H9 (cell line): Measurements from ENCODE around the gene VEGFA. TPM values are rescaled to one million over a fixed set of nuclear protein-coding genes. Genes with fewer than 3 reads are reported as not detected.

ENCODE experiments used
- DNase-seq: peaks from one replicate; pipeline ENCODE4 v3.0.0-alpha.2; 2017
- H2AFZ ChIP-seq: one replicate; pipeline ENCODE4 v1.6.1; 2013; ENCODE audit warnings: mild to moderate bottlenecking, low read length, control low read depth, moderate library complexity
- H2AK5ac ChIP-seq: 2 replicates; pipeline ENCODE4 v1.6.1; 2013; ENCODE audit warnings: low read length, control low read depth, mixed read lengths; ENCODE audit not compliant: insufficient read length
- H2BK120ac ChIP-seq: one replicate; pipeline ENCODE4 v1.6.1; 2013; ENCODE audit warnings: low read depth, mild to moderate bottlenecking, low read length, control low read depth, inconsistent platforms; ENCODE audit not compliant: poor library complexity, severe bottlenecking
- H2BK12ac ChIP-seq: 2 replicates; pipeline ENCODE4 v1.6.1; 2013; ENCODE audit warnings: low read length, control low read depth, mixed read lengths, low read depth; ENCODE audit not compliant: insufficient read length
- H2BK15ac ChIP-seq: 2 replicates; pipeline ENCODE4 v1.6.1; 2013; ENCODE audit warnings: low read depth, low read length, control low read depth
- H2BK20ac ChIP-seq: one replicate; pipeline ENCODE4 v1.6.1; 2013; ENCODE audit warnings: low read depth, mild to moderate bottlenecking, low read length, control low read depth, inconsistent platforms; ENCODE audit not compliant: poor library complexity, severe bottlenecking
- H2BK5ac ChIP-seq: 2 replicates; pipeline ENCODE4 v1.6.1; 2013; ENCODE audit warnings: low read length, control low read depth, mixed read lengths; ENCODE audit not compliant: insufficient read length
- H3K14ac ChIP-seq: 2 replicates; pipeline ENCODE4 v1.6.1; 2013; ENCODE audit warnings: low read length, control low read depth; ENCODE audit not compliant: insufficient read depth
- H3K18ac ChIP-seq: 2 replicates; pipeline ENCODE4 v1.6.1; 2013; ENCODE audit warnings: low read depth, mild to moderate bottlenecking, mixed read lengths, low read length, control low read depth; ENCODE audit not compliant: insufficient read length
- H3K23ac ChIP-seq: 2 replicates; pipeline ENCODE4 v1.6.1; 2013; ENCODE audit warnings: low read length, control low read depth, mixed read lengths, low read depth; ENCODE audit not compliant: insufficient read length
- H3K23me2 ChIP-seq: 2 replicates; pipeline ENCODE4 v1.6.1; 2013; ENCODE audit warnings: low read depth, mild to moderate bottlenecking, mixed read lengths, low read length, control low read depth; ENCODE audit not compliant: insufficient read length, poor library complexity, severe bottlenecking
- H3K27ac ChIP-seq: 2 replicates; pipeline ENCODE4 v1.5.1; 2013; ENCODE audit warnings: low read length, control low read depth, mixed read lengths, low read depth; ENCODE audit not compliant: insufficient read length
- H3K27me3 ChIP-seq: 2 replicates; pipeline ENCODE4 v1.6.1; 2013; ENCODE audit warnings: low read length, control low read depth, inconsistent platforms; ENCODE audit not compliant: insufficient read depth
- H3K4ac ChIP-seq: 2 replicates; pipeline ENCODE4 v1.6.1; 2013; ENCODE audit warnings: low read depth, mild to moderate bottlenecking, control low read depth, inconsistent platforms, low read length, moderate library complexity
- H3K4me1 ChIP-seq: 2 replicates; pipeline ENCODE4 v1.6.1; 2013; ENCODE audit warnings: low read length, control low read depth, inconsistent platforms; ENCODE audit not compliant: insufficient read depth
- H3K4me2 ChIP-seq: 2 replicates; pipeline ENCODE4 v1.6.1; 2013; ENCODE audit warnings: low read length, control low read depth, mixed read lengths; ENCODE audit not compliant: insufficient read length, insufficient read depth
- H3K56ac ChIP-seq: 2 replicates; pipeline ENCODE4 v1.6.1; 2013; ENCODE audit warnings: low read depth, mild to moderate bottlenecking, mixed read lengths, low read length, control low read depth; ENCODE audit not compliant: insufficient read length
- H3K79me1 ChIP-seq: 2 replicates; pipeline ENCODE4 v1.6.1; 2013; ENCODE audit warnings: low read depth, mild to moderate bottlenecking, moderate library complexity, low read length, control low read depth, inconsistent platforms; ENCODE audit not compliant: insufficient read depth, poor library complexity, severe bottlenecking
- H3K79me2 ChIP-seq: 2 replicates; pipeline ENCODE4 v1.6.1; 2013; ENCODE audit warnings: low read length, control low read depth, inconsistent platforms; ENCODE audit not compliant: insufficient read depth
- H3K9ac ChIP-seq: 2 replicates; pipeline ENCODE4 v1.6.1; 2013; ENCODE audit warnings: low read length, control low read depth, mixed read lengths; ENCODE audit not compliant: insufficient read length; ENCODE audit errors: extremely low read depth
- H3K9me3 ChIP-seq: one replicate; pipeline ENCODE4 v1.6.1; 2013; ENCODE audit warnings: low read depth, low read length, inconsistent platforms; ENCODE audit not compliant: control insufficient read depth
- H3T11ph ChIP-seq: one replicate; pipeline ENCODE4 v1.6.1; 2013; ENCODE audit warnings: mild to moderate bottlenecking, low read length, control low read depth, inconsistent platforms
- H4K20me1 ChIP-seq: one replicate; pipeline ENCODE4 v1.6.1; 2013; ENCODE audit not compliant: control insufficient read depth, insufficient read length, insufficient read depth
- H4K5ac ChIP-seq: 2 replicates; pipeline ENCODE4 v1.6.1; 2013; ENCODE audit warnings: low read depth, mild to moderate bottlenecking, mixed read lengths, low read length, control low read depth; ENCODE audit not compliant: insufficient read length
- H4K8ac ChIP-seq: replicated peaks from 2 replicates; pipeline ENCODE4 v1.6.1; 2013; ENCODE audit warnings: low read length, control low read depth, mixed read lengths, low read depth; ENCODE audit not compliant: insufficient read length
- H4K91ac ChIP-seq: 2 replicates; pipeline ENCODE4 v1.6.1; 2013; ENCODE audit warnings: low read depth, mild to moderate bottlenecking, moderate library complexity, mixed read lengths, low read length, control low read depth; ENCODE audit not compliant: insufficient read length
- H3K27ac Mint-ChIP-seq, 3 experiments: 2 replicates in 2 of 3; 3 replicates in 1 of 3; pipeline ENCODE4 v1.8.0; 2020 to 2021; ENCODE audit warnings: mixed read lengths in 3 of 3, mild to moderate bottlenecking in 1 of 3, moderate library complexity in 1 of 3
- H3K27me3 Mint-ChIP-seq: 2 replicates; pipeline ENCODE4 v1.8.0; 2021; ENCODE audit warnings: low read depth, mild to moderate bottlenecking, moderate library complexity, mixed read lengths
- H3K36me3 Mint-ChIP-seq, 3 experiments: 2 replicates in 2 of 3; 3 replicates in 1 of 3; pipeline ENCODE4 v1.8.0; 2020 to 2021; ENCODE audit warnings: low read depth in 3 of 3, mixed read lengths in 3 of 3; ENCODE audit not compliant: insufficient read depth in 1 of 3
- H3K4me1 Mint-ChIP-seq, 2 experiments: 2 replicates each; pipeline ENCODE4 v1.8.0; 2020; ENCODE audit warnings: mixed read lengths in 2 of 2
- H3K4me3 Mint-ChIP-seq, 2 experiments: 2 replicates in 1 of 2; 3 replicates in 1 of 2; pipeline ENCODE4 v1.8.0; 2020 to 2021; ENCODE audit warnings: mild to moderate bottlenecking in 2 of 2, mixed read lengths in 2 of 2, moderate library complexity in 1 of 2
- H3K9me3 Mint-ChIP-seq, 2 experiments: 2 replicates in 1 of 2; 3 replicates in 1 of 2; pipeline ENCODE4 v1.8.0; 2020; ENCODE audit warnings: mild to moderate bottlenecking in 2 of 2, mixed read lengths in 2 of 2, moderate library complexity in 1 of 2
- CTCF ChIP-seq: fragments of 200-600 bp; sonication (generic); conservative IDR thresholded peaks from 3 replicates; pipeline ENCODE4 v1.8.0; 2021; ENCODE audit warnings: antibody characterized with exemption, mild to moderate bottlenecking
- WGBS: extraction: QIAGEN DNeasy Blood & Tissue Kit; methylation state at CpG from one replicate; pipeline ENCODE4 v1.1.7; 2013; ENCODE audit warnings: missing lambda C conversion rate, low lambda C conversion rate, mixed read lengths; ENCODE audit not compliant: insufficient read length; ENCODE audit errors: extremely low coverage; 5-methylcytosine and 5-hydroxymethylcytosine counted together
- total RNA-seq: library from RNA; stranded (reverse); gene quantifications from 2 replicates; pipeline ENCODE4 v1.2.1, GENCODE V29; 2021

The VEGFA gene
- total RNA-seq, 1 experiment from 2014 or later = 47.9 TPM

GRCh38 chr6:43834528-43835155 is 64.6 kb downstream of the VEGFA start:
- no peaks in the 10 kb centered on the region for H3K79me2 ChIP-seq
- no peaks in the 10 kb centered on the region for H3K27me3 ChIP-seq
- no peak overlapping the region for H2AFZ ChIP-seq
- Mint-ChIP-seq H3K36me3 (no peaks in the 10 kb centered on the region), H3K9me3 (no peaks in the 10 kb centered on the region), H3K4me1 (peaks cover 16 to 33% of the 10 kb centered on the region in 2 experiments), H3K27ac (no peak overlapping the region), H3K4me3 (no peak overlapping the region), H3K27me3 (peaks cover 2% of the 10 kb centered on the region; the same call in 1 of the 2 replicates)
- no peak overlapping the region for H2BK120ac ChIP-seq
- WGBS = no CpG with 5 or more reads among the region's 5 CpGs
- no peak overlapping the region for H4K8ac ChIP-seq
- no peak overlapping the region for H3K9ac ChIP-seq
- no peak overlapping the region for H3K18ac ChIP-seq
- no peak overlapping the region for H2BK15ac ChIP-seq
- no peaks in the 10 kb centered on the region for H4K20me1 ChIP-seq
- H3K27ac ChIP-seq = no peak overlapping the region
- no peak overlapping the region for H3K4ac ChIP-seq
- H2AK5ac ChIP-seq = no peak overlapping the region
- H3K23me2 ChIP-seq = no peaks in the 10 kb centered on the region
- no peak overlapping the region for H3K14ac ChIP-seq
- H3K4me2 ChIP-seq = no peak overlapping the region
- H4K91ac ChIP-seq = no peak overlapping the region
- TF ChIP-seq CTCF = no peak
- H3K23ac ChIP-seq = no peak overlapping the region
- H3K56ac ChIP-seq = no peak overlapping the region
- no peak for DNase-seq
- H3K9me3 ChIP-seq = no peaks in the 10 kb centered on the region
- no peak overlapping the region for H3T11ph ChIP-seq
- H2BK20ac ChIP-seq = no peak overlapping the region
- H2BK5ac ChIP-seq = no peak overlapping the region
- H2BK12ac ChIP-seq = no peak overlapping the region
- no peaks in the 10 kb centered on the region for H3K79me1 ChIP-seq
- no peak overlapping the region for H4K5ac ChIP-seq
- H3K4me1 ChIP-seq = peaks cover 5% of the 10 kb centered on the region; the same call in 1 of the 2 replicates
